Epithelial cell of esophagus (primary cell): ENCODE measurements around the gene DYNLL1.

Experiments
- DNase-seq: peaks from one replicate; pipeline ENCODE4 v3.0.0; 2010; ENCODE audit warnings: low read depth
- H3K4me3 ChIP-seq: 2 replicates; pipeline ENCODE4 v1.5.1; 2011; ENCODE audit warnings: mild to moderate bottlenecking, low read length, control low read depth
- CTCF ChIP-seq: IDR thresholded peaks from 2 replicates; pipeline ENCODE4 v1.5.1; 2011; ENCODE audit warnings: low read depth, mild to moderate bottlenecking, low read length, control low read depth, inconsistent platforms; ENCODE audit not compliant: insufficient read depth; ENCODE audit errors: missing control alignments

The DYNLL1 gene

GRCh38 chr12:120468325-120468820 is 27.5 kb upstream of the DYNLL1 start:
- TF ChIP-seq CTCF = no peak
- DNase-seq = peak; percentile 40
- peak overlapping the region; percentile 57 for H3K4me3 ChIP-seq

- DNase-seq = no peak
Observed at GRCh38 chr12:120468821-120469449, 27.0 kb upstream of the DYNLL1 start.

DNA sequence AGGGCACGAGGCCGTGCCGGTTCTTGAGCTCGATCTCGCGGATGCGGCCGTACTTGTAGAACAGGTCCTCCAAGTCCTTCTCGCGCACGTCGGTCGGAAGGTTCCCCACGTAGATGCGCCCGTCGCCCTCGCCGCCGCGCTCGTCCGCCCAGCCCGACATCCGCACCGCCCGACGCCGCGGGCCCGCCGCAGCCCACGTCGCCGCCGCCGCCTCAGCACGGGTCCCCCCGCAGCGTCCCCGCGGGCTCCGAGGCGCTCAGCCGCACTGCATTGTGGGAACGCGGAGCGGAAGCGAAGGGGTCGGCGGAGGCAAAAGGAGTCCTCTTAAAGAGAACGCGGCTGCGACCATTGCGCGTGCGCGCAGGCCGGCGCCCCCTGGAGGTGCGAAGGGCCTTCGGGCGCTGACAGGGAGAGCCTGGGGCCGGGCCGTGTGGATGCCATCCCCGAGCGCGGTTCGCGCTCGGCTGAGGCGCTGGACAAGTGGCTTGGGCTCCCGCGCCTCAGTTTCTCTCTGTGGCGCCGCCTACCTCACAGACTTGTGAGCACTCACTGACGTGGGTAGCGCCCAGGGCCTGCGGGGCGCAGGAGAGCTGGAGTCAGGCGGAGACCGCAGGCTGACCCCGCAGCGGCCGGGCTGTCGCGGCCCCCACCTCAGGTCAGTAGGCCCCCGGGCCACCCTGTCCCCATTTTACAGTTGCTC is 26.3 kb upstream of the DYNLL1 start, which contains the start of gene SRSF9:
TSS of gene SRSF9 (minus strand) at position 299 of the 700 bp plus-strand sequence. CDS start at position 160, 139 bp downstream.
- peak; percentile 68 for TF ChIP-seq CTCF
- peak; percentile 96 for DNase-seq

More at GRCh38 chr12:120468821-120469449, 27.0 kb upstream of the DYNLL1 start:
- H3K4me3 ChIP-seq = peak overlapping the region; percentile 57
- no peak for TF ChIP-seq CTCF

GRCh38 chr12:120470150-120470784 is 25.6 kb upstream of the DYNLL1 start:
- no peak for TF ChIP-seq CTCF
- peak; percentile 38 for DNase-seq

More for the DNA sequence above, 26.3 kb upstream of the DYNLL1 start, which contains the start of gene SRSF9:
- peak within 1 kb of the TSS; percentile 57 for H3K4me3 ChIP-seq

GRCh38 chr12:120472521-120472920 is 23.4 kb upstream of the DYNLL1 start:
- no peak for TF ChIP-seq CTCF
- no peak for DNase-seq
- H3K4me3 ChIP-seq = no peak overlapping the region

More at GRCh38 chr12:120470150-120470784, 25.6 kb upstream of the DYNLL1 start:
- H3K4me3 ChIP-seq = peak overlapping the region; percentile 57

GRCh38 chr12:120473807-120474615 is 21.9 kb upstream of the DYNLL1 start:
- DNase-seq = no peak
- TF ChIP-seq CTCF = no peak
- H3K4me3 ChIP-seq = peak overlapping the region; percentile 11
